ENCODE results near the gene TRIM29. TPM values are rescaled to one million over a fixed set of nuclear protein-coding genes. Genes with fewer than 3 reads are reported as not detected.
A peak's percentile ranks its signal among the peaks of the same experiment; 100 is the strongest.

Gene TRIM29
- total RNA-seq, 1 experiment from 2014 or later, result 293 TPM

DNA sequence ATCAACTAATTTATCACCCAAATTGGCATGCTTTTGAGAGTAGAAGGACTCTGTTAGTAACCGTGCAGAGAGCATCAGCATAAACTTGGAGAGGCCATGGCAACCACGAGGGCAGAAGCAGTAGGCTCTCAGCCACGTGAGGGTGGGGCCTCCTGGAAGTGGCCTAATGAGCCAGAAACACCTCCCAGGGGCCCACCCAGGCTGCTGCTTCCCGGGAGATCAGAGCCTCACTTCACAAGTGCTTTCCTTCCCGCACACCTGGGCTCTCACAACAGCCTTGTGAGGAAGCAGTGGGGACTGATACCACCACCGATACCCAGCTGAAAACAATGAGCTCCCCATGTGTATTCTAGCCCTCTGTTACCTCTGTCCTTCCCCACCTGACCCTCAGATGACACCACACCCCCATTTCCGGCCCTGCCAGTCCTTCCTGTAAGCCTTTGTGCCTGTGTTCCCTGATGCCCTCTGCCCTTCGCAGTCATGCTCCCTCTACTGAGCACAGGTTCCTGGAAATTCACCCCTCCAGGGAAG lies 17.0 kb downstream of the TRIM29 start:
- Histone ChIP-seq H3K27me3 (ENCODE audit: insufficient read depth, low read depth) (no peaks in the 10 kb centered on the region), H3K27ac (peak overlapping the region; percentile 98), H2AFZ (no peak overlapping the region), H3F3A (ENCODE audit: insufficient read depth, low read depth) (peaks cover 51% of the 10 kb centered on the region), H3K4me2 (peak overlapping the region; percentile 81), H3K79me2 (ENCODE audit: low read depth) (0 out of 2 replicates have a peak, but pooled peaks cover 4% of the 10 kb centered on the region), H3K9me2 (ENCODE audit: insufficient read depth) (no peaks in the 10 kb centered on the region), H3K36me3 (ENCODE audit: low read depth) (0 out of 2 replicates have a peak, but pooled peaks cover 7% of the 10 kb centered on the region), H3K4me3 (peak overlapping the region; percentile 6; the same call in 1 of the 2 replicates), H4K20me1 (ENCODE audit: insufficient read depth) (no peaks in the 10 kb centered on the region), H3K4me1 (replicated peaks; ENCODE audit: insufficient read depth) (peaks cover 59% of the 10 kb centered on the region), H3K9me3 (ENCODE audit: insufficient read depth, low read depth) (no peaks in the 10 kb centered on the region; the same call in 1 of the 2 replicates)
- no peak for DNase-seq
- POLR2A ChIA-PET (ENCODE audit: unreplicated experiment), result interaction anchor here (0.6 to 1.7 kb wide), 2 partner anchors 17 to 184 kb away, joined by 3 to 9 read pairs; partner anchors contain the start of gene TRIM29
- TF ChIP-seq, protein P1, sequence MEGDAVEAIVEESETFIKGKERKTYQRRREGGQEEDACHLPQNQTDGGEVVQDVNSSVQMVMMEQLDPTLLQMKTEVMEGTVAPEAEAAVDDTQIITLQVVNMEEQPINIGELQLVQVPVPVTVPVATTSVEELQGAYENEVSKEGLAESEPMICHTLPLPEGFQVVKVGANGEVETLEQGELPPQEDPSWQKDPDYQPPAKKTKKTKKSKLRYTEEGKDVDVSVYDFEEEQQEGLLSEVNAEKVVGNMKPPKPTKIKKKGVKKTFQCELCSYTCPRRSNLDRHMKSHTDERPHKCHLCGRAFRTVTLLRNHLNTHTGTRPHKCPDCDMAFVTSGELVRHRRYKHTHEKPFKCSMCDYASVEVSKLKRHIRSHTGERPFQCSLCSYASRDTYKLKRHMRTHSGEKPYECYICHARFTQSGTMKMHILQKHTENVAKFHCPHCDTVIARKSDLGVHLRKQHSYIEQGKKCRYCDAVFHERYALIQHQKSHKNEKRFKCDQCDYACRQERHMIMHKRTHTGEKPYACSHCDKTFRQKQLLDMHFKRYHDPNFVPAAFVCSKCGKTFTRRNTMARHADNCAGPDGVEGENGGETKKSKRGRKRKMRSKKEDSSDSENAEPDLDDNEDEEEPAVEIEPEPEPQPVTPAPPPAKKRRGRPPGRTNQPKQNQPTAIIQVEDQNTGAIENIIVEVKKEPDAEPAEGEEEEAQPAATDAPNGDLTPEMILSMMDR (conservative IDR thresholded peaks at IDR 0.05), result no peak
- TF ChIP-seq EZH2 (IDR thresholded peaks at IDR 0.05; ENCODE audit: low read depth), result no peak
- no TSS peak for BruUV-seq (replicated peaks)
- intact Hi-C loops (cut with micrococcal nuclease; ENCODE audit: unreplicated experiment), result loop anchor here (5.0 to 10.0 kb wide), 5 partner anchors 91 to 756 kb away; partner anchors contain the start of gene OAF
- CTCF ChIA-PET, result no interaction called here

DNA sequence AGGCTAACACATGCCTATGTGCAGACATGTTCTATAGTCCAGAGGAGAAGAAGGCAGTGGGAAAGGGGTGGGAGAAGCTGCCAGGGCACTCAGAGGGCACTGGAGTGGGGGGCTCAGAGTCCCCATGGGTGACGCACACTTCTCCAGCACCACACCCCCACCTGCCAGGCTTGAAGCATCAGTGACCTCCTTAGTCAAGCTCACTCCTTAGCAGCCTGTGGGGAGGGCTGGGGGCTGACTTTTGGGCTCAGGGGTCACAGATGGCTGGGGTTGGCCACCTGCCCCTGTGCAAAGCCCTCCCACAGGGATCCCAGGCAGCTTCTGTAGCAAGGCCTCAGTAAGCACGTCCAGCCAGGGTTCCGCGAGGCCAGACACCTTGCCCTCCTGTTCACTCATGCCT lies 18.8 kb downstream of the TRIM29 start:
- Histone ChIP-seq H3K9me2 (ENCODE audit: insufficient read depth) (no peaks in the 10 kb centered on the region), H3K4me3 (no peak overlapping the region), H3F3A (ENCODE audit: insufficient read depth, low read depth) (peaks cover 37% of the 10 kb centered on the region), H2AFZ (no peak overlapping the region), H3K9me3 (ENCODE audit: insufficient read depth, low read depth) (no peaks in the 10 kb centered on the region; the same call in 1 of the 2 replicates), H4K20me1 (ENCODE audit: insufficient read depth) (no peaks in the 10 kb centered on the region), H3K27ac (no peak overlapping the region), H3K4me1 (replicated peaks; ENCODE audit: insufficient read depth) (peaks cover 41% of the 10 kb centered on the region), H3K27me3 (ENCODE audit: insufficient read depth, low read depth) (no peaks in the 10 kb centered on the region), H3K79me2 (ENCODE audit: low read depth) (0 out of 2 replicates have a peak, but pooled peaks cover 4% of the 10 kb centered on the region), H3K4me2 (no peak overlapping the region), H3K36me3 (ENCODE audit: low read depth) (0 out of 2 replicates have a peak, but pooled peaks cover 7% of the 10 kb centered on the region)
- intact Hi-C loops (cut with micrococcal nuclease; ENCODE audit: unreplicated experiment), result no loop called here
- BruUV-seq (replicated peaks), result no TSS peak
- ChIA-PET CTCF (no interaction called here), POLR2A (ENCODE audit: unreplicated experiment) (no interaction called here)
- no peak for TF ChIP-seq EZH2 (IDR thresholded peaks at IDR 0.05; ENCODE audit: low read depth)
- TF ChIP-seq, protein P1 (conservative IDR thresholded peaks at IDR 0.05), result no peak
- no peak for DNase-seq

DNA sequence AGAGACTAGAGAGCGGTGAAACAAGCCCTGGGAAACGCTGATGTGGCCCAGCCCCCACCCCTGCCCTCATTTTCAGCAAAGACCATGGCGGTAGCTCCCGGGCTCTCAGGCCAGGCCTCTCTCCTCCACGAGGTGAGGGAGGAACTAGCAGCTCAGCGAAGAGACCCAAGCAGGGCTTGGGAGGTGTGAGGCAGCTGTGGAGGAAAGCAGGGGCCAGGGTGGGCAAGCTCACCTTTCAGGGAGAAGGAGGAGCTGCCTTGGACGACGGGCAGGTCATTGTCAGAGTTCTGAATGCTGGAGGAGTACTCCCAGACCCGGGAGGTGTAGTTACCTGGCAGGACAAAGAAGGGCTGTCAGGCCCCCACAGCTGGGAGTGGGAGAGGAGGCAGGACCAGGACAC lies 19.9 kb downstream of the TRIM29 start:
- H3K79me2 ChIP-seq (ENCODE audit: low read depth), result 0 out of 2 replicates have a peak, but pooled peaks cover 4% of the 10 kb centered on the region
- H3K9me2 ChIP-seq (ENCODE audit: insufficient read depth), result no peaks in the 10 kb centered on the region
- no peak overlapping the region for H3K4me3 ChIP-seq
- no peaks in the 10 kb centered on the region for H3K27me3 ChIP-seq (ENCODE audit: insufficient read depth, low read depth)
- no TSS peak for BruUV-seq (replicated peaks)
- no peak overlapping the region for H2AFZ ChIP-seq
- TF ChIP-seq EZH2 (IDR thresholded peaks at IDR 0.05; ENCODE audit: low read depth), result no peak
- TF ChIP-seq, protein P1 (conservative IDR thresholded peaks at IDR 0.05), result no peak
- DNase-seq, result no peak
- CTCF ChIA-PET, result no interaction called here
- H3K36me3 ChIP-seq (ENCODE audit: low read depth), result 0 out of 2 replicates have a peak, but pooled peaks cover 7% of the 10 kb centered on the region
- H3K4me1 ChIP-seq (replicated peaks; ENCODE audit: insufficient read depth), result peaks cover 30% of the 10 kb centered on the region
- intact Hi-C loops (cut with micrococcal nuclease; ENCODE audit: unreplicated experiment), result no loop called here
- H3K4me2 ChIP-seq, result no peak overlapping the region
- peaks cover 27% of the 10 kb centered on the region for H3F3A ChIP-seq (ENCODE audit: insufficient read depth, low read depth)
- POLR2A ChIA-PET (ENCODE audit: unreplicated experiment), result interaction anchor here (0.7 kb wide), 1 partner anchor 544 kb away, joined by 3 read pairs; no protein-coding TSS in a partner anchor
- H3K27ac ChIP-seq, result no peak overlapping the region
- no peaks in the 10 kb centered on the region; the same call in 1 of the 2 replicates for H3K9me3 ChIP-seq (ENCODE audit: insufficient read depth, low read depth)
- H4K20me1 ChIP-seq (ENCODE audit: insufficient read depth), result no peaks in the 10 kb centered on the region
